BLaER1 treated with 17β-estradiol and CSF1 and Interleukin-3, amounts not matched to agents 10 nM and 100 nM (cell line): ENCODE results near the gene OAS2.

Experiments used
- H3K27ac ChIP-seq, 11 experiments: shearing (Covaris generic); formaldehyde crosslinking; 2 replicates each; pipeline ENCODE4 v1.8.1; 2022
- H3K27me3 ChIP-seq, 11 experiments: shearing (Covaris generic); formaldehyde crosslinking; 2 replicates each; pipeline ENCODE4 v1.8.1; 2022
- H3K36me3 ChIP-seq, 11 experiments: shearing (Covaris generic); formaldehyde crosslinking; 2 replicates each; pipeline ENCODE4 v1.8.1; 2022
- H3K4me1 ChIP-seq, 10 experiments: shearing (Covaris generic); formaldehyde crosslinking; 2 replicates each; pipeline ENCODE4 v1.8.1; 2022
- H3K4me2 ChIP-seq, 11 experiments: shearing (Covaris generic); formaldehyde crosslinking; 2 replicates each; pipeline ENCODE4 v1.8.1; 2022
- H3K4me3 ChIP-seq, 10 experiments: shearing (Covaris generic); formaldehyde crosslinking; 2 replicates each; pipeline ENCODE4 v1.8.1; 2022
- H3K9ac ChIP-seq, 11 experiments: shearing (Covaris generic); formaldehyde crosslinking; 2 replicates each; pipeline ENCODE4 v1.8.1; 2022
- H3K9me3 ChIP-seq, 11 experiments: shearing (Covaris generic); formaldehyde crosslinking; replicated peaks in 1 of 11; 2 replicates each; pipeline ENCODE4 v1.8.1; 2022
- H4K20me1 ChIP-seq, 11 experiments: shearing (Covaris generic); formaldehyde crosslinking; 2 replicates each; pipeline ENCODE4 v1.8.1; 2022
- Cebpa-rat ChIP-seq, 11 experiments: shearing (Covaris generic); IDR thresholded peaks; 2 replicates each; pipeline ENCODE4 v1.8.1; 2022

Gene OAS2

DNA sequence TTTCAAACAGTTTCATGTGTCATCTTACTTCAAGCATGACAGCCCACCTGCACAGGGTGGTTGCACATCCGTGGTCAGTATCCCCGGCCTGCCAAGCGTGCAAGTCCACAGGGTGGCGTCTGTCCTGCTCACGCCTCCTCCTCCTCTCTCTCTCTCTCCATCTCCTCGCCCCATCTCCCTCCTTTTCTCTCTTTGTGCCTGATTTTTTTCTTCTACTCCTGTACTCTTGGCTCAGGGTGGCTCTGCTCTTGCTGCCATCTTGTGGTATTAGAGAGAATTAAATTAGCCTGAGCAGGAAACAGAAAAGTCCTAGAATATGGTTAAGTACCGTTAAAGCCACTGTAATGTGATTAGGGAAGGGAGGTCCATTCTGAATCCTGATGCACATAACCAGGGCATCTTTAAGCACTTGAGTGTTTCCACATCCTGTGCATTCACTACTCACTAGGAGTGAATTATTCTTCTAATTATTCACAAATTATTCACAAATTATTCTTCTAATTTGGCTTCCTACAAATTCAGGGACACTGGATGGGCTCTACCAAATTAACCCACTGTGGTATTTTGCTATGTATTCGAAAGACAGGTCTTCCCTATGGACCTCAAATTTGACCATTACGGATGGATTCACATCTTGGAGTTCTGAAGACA is 52.7 kb downstream of the OAS2 start:
- Histone ChIP-seq H3K27me3 (no peaks in the 10 kb centered on the region), H3K4me1 (peaks cover 0 to 8% (median 5%) of the 10 kb centered on the region in 10 experiments; a peak in 7 of 20 replicates), H3K27ac (no peak overlapping the region), H3K36me3 (no peaks in the 10 kb centered on the region), H3K9me3 (peaks cover 0 to 18% (median 7%) of the 10 kb centered on the region in 11 experiments; a peak in 7 of 22 replicates), H3K4me2 (peak overlapping the region in 5 of 11 experiments; percentile 9 to 51 (median 24); a peak in 4 of 22 replicates), H3K9ac (no peak overlapping the region), H3K4me3 (no peak overlapping the region), H4K20me1 (no peaks in the 10 kb centered on the region)
- TF ChIP-seq Cebpa-rat (IDR thresholded peaks at IDR 0.05) = no peak

GRCh38 chr12:113039911-113040445 is 61.7 kb downstream of the OAS2 start:
- Histone ChIP-seq H3K27me3 (no peaks in the 10 kb centered on the region), H4K20me1 (no peaks in the 10 kb centered on the region), H3K27ac (peak overlapping the region; percentile 31 to 86 (median 67); a peak in 19 of 22 replicates), H3K4me3 (no peak overlapping the region), H3K4me1 (peaks cover 0 to 67% (median 29%) of the 10 kb centered on the region in 10 experiments; a peak in 18 of 20 replicates), H3K36me3 (no peaks in the 10 kb centered on the region), H3K9me3 (peaks cover 0 to 5% (median 0%) of the 10 kb centered on the region in 11 experiments; a peak in 1 of 22 replicates), H3K4me2 (peak overlapping the region in 9 of 11 experiments; percentile 22 to 83 (median 71); a peak in 17 of 22 replicates), H3K9ac (peak overlapping the region in 6 of 11 experiments; percentile 13 to 65 (median 44); a peak in 11 of 22 replicates)
- no peak for TF ChIP-seq Cebpa-rat (IDR thresholded peaks at IDR 0.05)

DNA sequence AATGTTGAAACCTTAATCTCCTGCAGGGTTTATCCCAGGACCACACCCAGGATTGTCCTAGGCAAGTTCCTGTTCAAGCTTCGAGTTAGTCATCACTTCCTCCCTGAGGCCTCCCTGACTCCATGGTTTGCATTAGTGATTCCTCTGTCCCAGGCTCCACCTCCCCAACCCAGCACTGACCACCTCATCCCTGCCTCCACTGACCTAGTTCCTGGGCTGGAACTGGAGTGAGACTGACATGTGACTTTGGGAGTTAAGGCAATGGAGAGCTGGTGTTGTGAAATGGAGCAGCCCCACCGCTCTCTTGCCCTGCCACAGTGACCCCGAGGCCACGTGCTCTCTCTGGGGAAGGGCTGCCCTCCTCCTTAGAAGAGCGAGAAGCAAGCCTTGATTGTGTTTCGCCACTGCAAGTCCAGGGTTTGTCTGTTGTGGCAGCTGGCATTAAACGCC is 62.4 kb downstream of the OAS2 start:
- no peaks in the 10 kb centered on the region for H3K36me3 ChIP-seq
- H3K4me2 ChIP-seq = peak overlapping the region; percentile 15 to 83 (median 70); a peak in 20 of 22 replicates
- peak overlapping the region; percentile 46 to 86 (median 68); a peak in 18 of 22 replicates for H3K27ac ChIP-seq

DNA sequence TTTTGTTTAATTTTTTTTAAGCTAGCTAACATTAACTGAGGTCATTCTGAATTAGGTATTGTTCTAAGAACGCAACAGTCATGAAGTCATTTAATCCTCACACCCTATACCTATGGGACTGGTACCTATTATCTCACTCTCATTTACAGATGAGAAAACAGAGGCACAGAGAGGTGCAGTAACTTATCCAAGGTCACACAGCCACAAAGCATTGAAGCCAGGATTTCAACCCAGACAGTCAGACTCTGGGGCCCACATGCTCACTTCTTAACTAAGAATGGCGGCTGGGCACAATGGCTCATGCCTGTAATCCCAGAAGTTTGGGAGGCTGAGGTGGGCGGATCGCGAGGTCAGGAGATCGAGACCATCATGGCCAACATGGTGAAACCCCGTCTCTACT is 63.2 kb downstream of the OAS2 start:
- H3K4me2 ChIP-seq = peak overlapping the region in 7 of 11 experiments; percentile 66 to 83 (median 75); a peak in 13 of 22 replicates
- no peaks in the 10 kb centered on the region for H3K36me3 ChIP-seq
- TF ChIP-seq Cebpa-rat (IDR thresholded peaks at IDR 0.05) = no peak
- H3K27ac ChIP-seq = peak overlapping the region; percentile 44 to 86 (median 68); a peak in 17 of 22 replicates
- no peaks in the 10 kb centered on the region for H4K20me1 ChIP-seq
- H3K27me3 ChIP-seq = no peaks in the 10 kb centered on the region
- peaks cover 0 to 63% (median 30%) of the 10 kb centered on the region in 10 experiments; a peak in 18 of 20 replicates for H3K4me1 ChIP-seq
- peaks cover 0 to 5% (median 0%) of the 10 kb centered on the region in 11 experiments; a peak in 1 of 22 replicates for H3K9me3 ChIP-seq
- no peak overlapping the region for H3K4me3 ChIP-seq
- H3K9ac ChIP-seq = peak overlapping the region in 7 of 11 experiments; percentile 25 to 65 (median 45); a peak in 10 of 22 replicates

More for the DNA sequence above, 62.4 kb downstream of the OAS2 start:
- peaks cover 0 to 5% (median 0%) of the 10 kb centered on the region in 11 experiments; a peak in 1 of 22 replicates for H3K9me3 ChIP-seq
- H4K20me1 ChIP-seq = no peaks in the 10 kb centered on the region
- H3K4me1 ChIP-seq = peaks cover 0 to 67% (median 29%) of the 10 kb centered on the region in 10 experiments; a peak in 18 of 20 replicates
- peak overlapping the region in 8 of 11 experiments; percentile 13 to 65 (median 44); a peak in 11 of 22 replicates for H3K9ac ChIP-seq
- H3K4me3 ChIP-seq = no peak overlapping the region
- no peaks in the 10 kb centered on the region for H3K27me3 ChIP-seq
- TF ChIP-seq Cebpa-rat (IDR thresholded peaks at IDR 0.05) = peak in 8 of 11 experiments; percentile 49 to 86 (median 66); a peak in 13 of 22 replicates

DNA sequence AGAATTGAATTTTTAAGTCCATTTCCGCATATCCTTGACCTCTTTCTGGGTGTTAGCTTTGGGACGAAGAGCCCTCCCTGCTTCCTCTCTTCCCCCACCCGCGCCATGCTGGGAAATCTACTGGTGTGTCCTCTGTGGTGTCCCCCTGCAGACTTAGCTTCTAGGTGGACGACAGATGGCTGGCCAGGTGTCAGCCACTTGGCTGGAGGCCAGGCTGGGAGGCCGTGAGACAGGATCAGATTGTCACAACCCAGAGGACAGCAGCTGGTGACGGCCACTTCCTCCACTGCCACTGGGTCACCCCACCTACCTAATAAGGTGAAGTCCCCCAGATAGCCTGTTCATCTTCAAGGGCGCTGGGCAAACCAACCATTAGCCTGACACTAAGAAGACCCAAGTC is 64.9 kb downstream of the OAS2 start:
- Histone ChIP-seq H3K4me1 (peaks cover 4 to 51% (median 35%) of the 10 kb centered on the region in 10 experiments; a peak in 19 of 20 replicates), H3K27ac (peak overlapping the region in 2 of 11 experiments; percentile 3 to 86; a peak in 2 of 22 replicates), H3K9ac (no peak overlapping the region), H3K36me3 (no peaks in the 10 kb centered on the region), H3K9me3 (peaks cover 0 to 5% (median 0%) of the 10 kb centered on the region in 11 experiments; a peak in 1 of 22 replicates), H3K4me2 (no peak overlapping the region), H3K4me3 (no peak overlapping the region), H3K27me3 (no peaks in the 10 kb centered on the region), H4K20me1 (no peaks in the 10 kb centered on the region)
- TF ChIP-seq Cebpa-rat (IDR thresholded peaks at IDR 0.05) = no peak

- H3K9me3 ChIP-seq = 0 out of 22 replicates have a peak, but pooled peaks cover 0 to 5% (median 0%) of the 10 kb centered on the region in 11 experiments
- no peaks in the 10 kb centered on the region for H4K20me1 ChIP-seq
- H3K4me3 ChIP-seq = no peak overlapping the region
- TF ChIP-seq Cebpa-rat (IDR thresholded peaks at IDR 0.05) = no peak
- no peak overlapping the region for H3K9ac ChIP-seq
- no peak overlapping the region; a peak in 2 of 22 replicates for H3K4me2 ChIP-seq
- peak overlapping the region in 1 of 11 experiments; percentile 12; a peak in 1 of 22 replicates for H3K27ac ChIP-seq
- no peaks in the 10 kb centered on the region for H3K27me3 ChIP-seq
- H3K36me3 ChIP-seq = no peaks in the 10 kb centered on the region
- H3K4me1 ChIP-seq = peaks cover 15 to 53% (median 46%) of the 10 kb centered on the region in 10 experiments
Measured at GRCh38 chr12:113044516-113044915, 66.2 kb downstream of the OAS2 start.

GRCh38 chr12:113048716-113049127 is 70.4 kb downstream of the OAS2 start:
- Histone ChIP-seq H3K4me1 (peaks cover 35 to 70% (median 54%) of the 10 kb centered on the region in 10 experiments), H3K27me3 (no peaks in the 10 kb centered on the region), H4K20me1 (no peaks in the 10 kb centered on the region), H3K4me3 (no peak overlapping the region), H3K4me2 (peak overlapping the region; percentile 36 to 90 (median 68); a peak in 21 of 22 replicates), H3K9me3 (0 out of 22 replicates have a peak, but pooled peaks cover 0 to 5% (median 0%) of the 10 kb centered on the region in 11 experiments), H3K27ac (peak overlapping the region in 5 of 11 experiments; percentile 12 to 48 (median 22); a peak in 6 of 22 replicates), H3K9ac (peak overlapping the region in 4 of 11 experiments; percentile 27 to 45 (median 37); a peak in 6 of 22 replicates), H3K36me3 (no peaks in the 10 kb centered on the region)
- TF ChIP-seq Cebpa-rat (IDR thresholded peaks at IDR 0.05) = no peak

- no peaks in the 10 kb centered on the region for H3K9me3 ChIP-seq
- H3K27ac ChIP-seq = 0 out of 22 replicates have a peak overlapping the region, but pooled peaks of 1 of the 11 experiments have one; percentile 40
- no peak overlapping the region for H3K4me3 ChIP-seq
- H4K20me1 ChIP-seq = no peaks in the 10 kb centered on the region
- TF ChIP-seq Cebpa-rat (IDR thresholded peaks at IDR 0.05) = no peak
- peaks cover 44 to 84% (median 58%) of the 10 kb centered on the region in 10 experiments for H3K4me1 ChIP-seq
- H3K36me3 ChIP-seq = no peaks in the 10 kb centered on the region
- no peak overlapping the region for H3K9ac ChIP-seq
- peak overlapping the region; percentile 36 to 90 (median 68) for H3K4me2 ChIP-seq
- 0 out of 22 replicates have a peak, but pooled peaks cover 0 to under 1% (median 0%) of the 10 kb centered on the region in 11 experiments for H3K27me3 ChIP-seq
Measured at GRCh38 chr12:113049976-113050742, 71.8 kb downstream of the OAS2 start.
